Myocyte (in vitro differentiated cells): ENCODE data around the gene GTPBP4. TPM values are rescaled to one million over a fixed set of nuclear protein-coding genes. Genes with fewer than 3 reads are reported as not detected.
A peak's percentile ranks its signal among the peaks of the same experiment; 100 is the strongest.

Source experiments
- DNase-seq: peaks from one replicate; pipeline ENCODE4 v3.0.0-alpha.2; 2012; ENCODE audit warnings: low read depth
- total RNA-seq: library from RNA; depleted of rRNA; stranded (reverse); fragments of >200 nt; gene quantifications from 2 replicates; pipeline ENCODE4 v1.2.3, GENCODE V29; 2014

GTPBP4 gene
- total RNA-seq, 1 donor from 2014 or later, result 55.8 TPM

DNA sequence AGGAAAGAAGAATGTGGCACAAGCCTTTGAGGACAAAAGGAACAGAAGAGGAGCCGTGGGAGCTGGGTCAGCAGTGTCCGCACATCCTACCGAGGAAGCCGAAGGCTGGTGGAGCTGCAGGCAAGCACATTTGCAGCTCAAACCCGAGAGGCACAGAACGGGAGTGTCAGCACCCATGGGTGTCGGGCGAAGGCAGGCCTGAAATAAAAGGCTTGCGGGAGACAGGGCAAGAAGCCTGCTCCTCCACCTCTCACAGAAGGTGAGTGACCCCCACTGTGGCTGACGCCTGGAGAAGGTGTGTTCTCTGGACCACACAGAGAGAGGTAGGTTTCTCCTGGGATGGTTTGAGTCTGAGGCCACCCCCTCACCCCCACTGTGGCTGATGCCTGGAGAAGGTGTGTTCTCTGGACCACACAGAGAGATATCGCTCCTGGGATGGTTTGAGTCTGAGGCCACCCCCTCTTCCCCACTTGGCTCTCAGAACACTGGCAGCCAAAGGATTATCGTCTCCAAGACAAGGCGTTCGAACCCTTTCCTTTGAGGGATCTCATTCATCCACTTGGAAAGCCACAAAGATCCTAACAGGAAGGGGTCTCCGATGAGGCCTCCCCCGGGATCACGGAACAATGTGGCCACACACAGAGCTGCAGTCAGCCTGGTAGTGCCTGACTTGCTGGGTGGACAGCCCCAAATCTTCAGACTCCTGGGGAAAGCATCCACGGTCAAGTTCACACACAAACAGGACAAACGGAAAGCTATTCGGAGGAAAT lies 21.6 kb upstream of the GTPBP4 start:
- DNase-seq, result no peak

DNA sequence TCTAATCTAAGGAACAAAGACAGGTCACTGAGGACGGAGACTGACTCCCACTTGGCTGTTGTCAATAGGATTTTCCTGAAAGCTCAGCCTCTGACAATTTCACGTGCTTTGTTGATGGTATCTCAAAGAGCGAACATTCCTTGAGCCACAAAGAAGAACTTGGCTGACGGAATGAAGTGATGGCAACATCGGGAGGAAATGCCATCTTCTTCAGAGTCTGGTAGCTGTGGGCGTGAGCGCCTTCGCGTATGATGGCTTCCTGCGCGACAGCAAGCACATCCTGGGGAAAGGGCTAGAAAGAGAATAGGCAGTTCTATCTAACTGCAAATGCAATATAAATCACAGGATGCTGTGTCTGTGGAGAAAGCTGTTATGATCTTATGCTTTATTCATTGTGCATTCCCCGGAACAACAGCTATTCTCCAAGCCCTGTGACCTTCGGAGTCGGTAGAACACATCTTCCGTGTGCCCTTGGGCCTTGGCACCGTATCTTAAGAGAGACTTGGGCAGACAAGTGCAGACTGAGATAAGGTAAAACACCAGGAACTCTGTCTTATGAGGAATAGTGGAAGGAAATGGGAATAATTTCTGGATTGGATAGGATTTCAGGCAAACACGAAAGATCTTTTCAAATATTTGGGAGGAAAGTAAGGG lies 19.6 kb upstream of the GTPBP4 start:
- DNase-seq, result no peak

DNA sequence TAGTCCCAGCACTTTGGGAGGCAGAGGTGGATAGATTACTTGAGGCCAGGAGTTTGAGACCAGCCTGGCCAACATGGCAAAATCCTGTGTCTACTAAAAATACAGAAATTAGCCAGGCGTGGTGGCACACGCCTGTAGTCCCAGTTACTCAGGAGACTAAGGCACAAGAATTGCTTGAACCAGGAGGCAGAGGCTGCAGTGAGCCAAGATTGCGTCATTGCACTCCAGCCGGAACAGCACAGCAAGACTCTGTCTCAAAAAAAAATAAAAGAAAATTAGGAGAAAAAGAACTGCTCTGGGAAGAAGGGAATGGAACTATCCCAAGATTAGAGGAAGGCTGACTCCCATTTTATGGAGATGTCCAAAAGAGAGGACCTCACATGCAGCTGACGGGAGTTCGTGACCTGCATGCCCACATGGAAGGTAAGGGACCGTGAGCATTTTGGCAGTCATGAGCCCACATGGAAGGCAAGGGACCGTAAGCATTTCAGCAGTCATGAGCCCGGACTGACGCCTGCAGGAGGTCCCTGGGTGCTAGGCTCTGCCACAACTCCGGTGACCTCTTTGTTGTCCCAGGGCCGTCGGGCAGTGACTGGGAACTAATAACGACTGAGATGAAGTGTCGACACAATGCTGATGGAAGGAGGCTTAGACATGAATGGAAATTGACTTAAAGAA lies 18.6 kb upstream of the GTPBP4 start:
- DNase-seq, result no peak

GRCh38 chr10:970311-971149 lies 17.7 kb upstream of the GTPBP4 start:
- DNase-seq, result peak; percentile 42

GRCh38 chr10:971150-971542 lies 17.1 kb upstream of the GTPBP4 start:
- peak; percentile 58 for DNase-seq

- DNase-seq, result no peak
Measured at GRCh38 chr10:971613-972012, 16.6 kb upstream of the GTPBP4 start.

GRCh38 chr10:972763-973162 lies 15.5 kb upstream of the GTPBP4 start:
- no peak for DNase-seq

DNA sequence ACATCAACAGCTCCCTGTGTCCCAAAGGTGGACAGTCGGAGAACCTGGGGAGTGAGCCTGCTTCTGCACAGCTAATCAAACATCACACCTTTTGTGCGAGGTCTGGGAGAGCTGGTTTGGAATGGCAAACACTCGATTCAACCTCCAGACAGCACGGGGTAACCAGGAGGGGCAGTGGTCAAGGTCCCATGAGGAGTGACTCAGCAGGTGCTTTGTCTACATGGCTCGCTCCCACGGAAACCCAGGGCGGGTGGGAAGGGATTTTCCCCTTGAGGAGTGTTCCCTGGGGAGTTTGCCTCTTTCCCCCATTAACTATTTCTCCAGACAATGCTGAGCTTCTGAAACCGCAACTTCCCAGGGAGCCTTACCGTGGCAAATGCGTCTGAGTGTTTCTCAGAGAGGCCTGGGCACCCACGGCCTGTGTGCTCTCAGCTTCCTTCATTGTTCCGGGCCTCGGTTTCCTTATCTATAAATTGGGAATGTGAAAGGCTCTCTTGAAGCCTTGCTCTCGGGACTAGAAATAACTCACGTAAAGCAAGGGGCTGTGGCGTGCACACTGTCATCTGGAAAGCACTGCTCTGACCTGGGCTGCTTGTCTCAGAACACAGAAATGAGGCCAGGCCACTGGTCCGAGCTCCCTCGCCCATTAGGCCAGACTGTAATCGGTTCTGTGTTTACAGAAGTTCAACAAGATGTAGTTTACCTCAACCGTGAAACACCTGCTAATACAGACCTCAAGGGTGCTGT lies 14.0 kb upstream of the GTPBP4 start:
- DNase-seq, result peak; percentile 7

DNA sequence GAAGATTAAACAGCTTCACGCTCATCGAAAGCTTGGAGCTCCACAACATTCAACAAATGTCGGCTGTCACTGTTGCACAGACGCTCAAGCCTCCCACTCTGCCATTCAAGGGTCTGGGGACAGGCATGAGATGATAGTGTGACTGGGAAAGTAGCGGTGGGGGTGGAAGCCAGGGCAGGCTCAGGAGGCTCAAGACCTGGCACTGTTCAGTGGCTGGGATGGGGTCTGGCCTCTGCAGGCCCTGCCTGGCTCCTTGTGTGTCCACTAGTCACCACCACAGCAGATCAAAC lies 13.5 kb upstream of the GTPBP4 start:
- no peak for DNase-seq

DNA sequence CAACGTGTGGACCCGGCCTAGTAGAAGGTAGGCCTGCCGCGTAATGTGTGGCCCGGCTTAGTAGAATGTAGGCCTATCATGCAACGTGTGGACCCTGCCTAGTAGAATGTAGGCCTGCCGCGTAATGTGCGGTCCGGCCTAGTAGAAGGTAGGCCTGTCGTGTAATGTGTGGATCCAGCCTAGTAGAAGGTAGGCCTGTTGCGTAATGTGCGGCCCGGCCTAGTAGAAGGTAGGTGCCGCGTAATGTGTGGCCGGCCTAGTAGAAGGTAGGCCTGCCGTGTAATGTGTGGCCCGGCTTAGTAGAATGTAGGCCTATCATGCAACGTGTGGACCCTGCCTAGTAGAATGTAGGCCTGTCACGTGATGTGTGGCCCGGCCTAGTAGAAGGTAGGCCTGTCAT lies 11.9 kb upstream of the GTPBP4 start:
- DNase-seq, result no peak

GRCh38 chr10:978826-979421 lies 9.3 kb upstream of the GTPBP4 start:
- peak; percentile 13 for DNase-seq

- DNase-seq, result no peak
Measured at GRCh38 chr10:980468-981093, 7.7 kb upstream of the GTPBP4 start.

DNA sequence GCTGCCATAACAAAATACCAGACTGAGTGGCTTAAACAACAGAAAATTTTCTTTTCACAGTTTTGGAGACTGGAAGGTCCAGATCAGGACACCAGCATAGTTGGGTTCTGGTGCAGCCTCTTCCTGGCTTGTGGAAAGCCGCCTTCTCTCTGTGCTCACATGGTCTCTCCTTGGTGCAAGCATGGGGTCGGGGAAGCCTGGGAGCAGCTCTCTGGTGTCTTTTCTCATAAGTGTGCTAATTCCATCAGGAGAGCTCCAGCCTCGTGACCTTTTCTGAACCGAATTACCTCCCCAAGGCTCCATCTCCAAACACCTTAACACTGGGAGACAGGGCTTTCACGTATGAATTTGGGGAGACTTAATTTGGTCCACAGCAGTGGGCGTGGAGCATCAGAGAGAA lies 4.8 kb upstream of the GTPBP4 start:
- DNase-seq, result no peak

DNA sequence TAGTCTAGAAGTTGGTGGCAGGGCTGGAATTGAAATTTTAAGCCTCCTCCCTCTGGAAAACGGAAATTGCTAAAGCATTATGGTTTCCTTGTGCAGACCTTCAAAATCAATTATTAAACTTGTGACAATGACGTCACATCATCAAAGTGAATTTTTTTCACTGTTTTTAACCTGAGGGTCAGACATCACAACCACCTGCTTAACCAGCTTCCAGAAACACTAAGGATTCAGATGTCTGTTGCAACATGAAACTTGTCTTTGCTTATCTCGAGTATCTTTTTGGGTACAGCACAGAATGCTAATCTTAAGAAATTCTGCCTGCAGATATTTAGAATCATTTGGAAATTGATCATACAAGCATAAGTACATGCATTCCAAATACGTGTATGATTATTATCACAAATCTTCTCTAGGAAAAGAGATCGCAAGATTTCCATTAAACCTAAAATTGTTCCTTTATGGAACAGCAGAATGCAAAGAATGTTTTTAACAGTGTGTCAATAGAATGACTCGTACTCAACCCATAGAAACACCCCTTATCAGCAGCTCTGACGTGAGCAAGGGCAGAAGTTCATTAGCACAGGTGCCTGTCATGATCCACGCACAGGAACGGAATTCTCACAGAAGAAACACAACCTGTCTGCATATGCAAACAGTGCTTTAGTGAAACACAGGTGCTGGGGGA lies 4.1 kb upstream of the GTPBP4 start:
- no peak for DNase-seq

GRCh38 chr10:985361-985760 lies 2.9 kb upstream of the GTPBP4 start:
- DNase-seq, result no peak

GRCh38 chr10:986137-986825 lies 2.0 kb upstream of the GTPBP4 start:
- peak; percentile 20 for DNase-seq

DNA sequence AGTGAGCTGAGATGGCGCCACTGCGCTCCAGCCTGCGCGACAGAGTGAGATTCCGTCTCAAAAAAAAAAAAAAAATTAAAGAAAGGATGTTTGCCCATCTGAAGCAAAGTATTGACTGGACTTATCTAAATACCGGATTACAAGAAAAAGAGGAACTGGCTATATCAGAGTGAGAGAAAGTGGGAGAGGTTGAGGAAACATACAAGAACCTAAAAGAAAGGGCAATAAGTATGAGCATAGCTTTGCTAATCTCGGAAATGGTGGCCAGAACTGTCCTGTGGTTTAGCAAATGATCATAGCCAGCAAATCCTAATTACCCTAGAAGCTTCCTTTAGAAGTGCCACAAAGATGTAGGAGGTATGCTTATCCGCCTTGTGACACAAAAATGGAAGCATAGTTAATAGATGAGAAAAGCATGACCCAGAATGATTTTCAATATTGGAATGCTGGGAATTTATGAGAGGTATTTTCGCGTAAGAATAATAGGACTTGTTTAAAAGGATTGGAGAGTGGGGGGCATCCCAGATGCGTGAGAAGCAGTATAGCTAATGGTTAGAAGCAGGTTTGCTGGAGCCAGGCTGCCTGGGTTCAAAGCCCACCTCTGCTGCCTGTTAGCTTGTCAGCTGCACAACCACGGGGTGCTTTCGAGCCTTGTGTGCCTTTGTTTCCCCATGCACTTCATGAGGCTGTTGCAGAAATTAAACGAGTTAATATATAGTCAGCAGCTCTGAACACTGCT lies 1.2 kb upstream of the GTPBP4 start:
- DNase-seq, result peak; percentile 55

DNA sequence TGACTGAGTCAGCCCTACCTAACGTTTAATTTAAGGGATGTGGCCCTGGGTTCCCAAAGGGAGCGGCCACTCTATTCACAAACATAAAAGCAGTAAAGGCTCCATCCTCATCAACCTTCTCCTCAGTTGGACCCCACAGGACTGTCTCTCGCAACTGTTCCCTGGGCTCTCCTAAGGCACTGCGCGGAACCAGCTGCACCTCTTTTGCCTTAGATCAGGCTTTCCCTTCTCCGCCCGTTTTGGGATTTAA lies 689 bp upstream of the GTPBP4 start:
- DNase-seq, result no peak
